Activated CD4-positive, alpha-beta memory T cell treated with anti-CD3 and anti-CD28 coated beads for 36 hours (primary cell): ENCODE data around the gene TGM2. TPM values are rescaled to one million over a fixed set of nuclear protein-coding genes. Genes with fewer than 3 reads are reported as not detected.

Source experiments
- CTCF ChIA-PET: fragments of 350-600 bp; sonication (Branson Sonifier 250); formaldehyde crosslinking; loops from one replicate; lab custom pipeline; 2021; ENCODE audit warnings: antibody characterized with exemption, inconsistent platforms; lab: Charles Lee
- POLR2A ChIA-PET: fragments of 350-600 bp; sonication (Branson Sonifier 250); formaldehyde crosslinking; loops from one replicate; lab custom pipeline; 2021; ENCODE audit warnings: antibody characterized with exemption; lab: Charles Lee
- DNase-seq: peaks from one replicate; pipeline ENCODE4 v3.0.0-alpha.2; 2020
- H3K27ac Mint-ChIP-seq: one replicate; pipeline ENCODE4 v1.8.0; 2021; ENCODE audit warnings: mixed read lengths
- H3K27me3 Mint-ChIP-seq: one replicate; pipeline ENCODE4 v1.8.0; 2021; ENCODE audit warnings: mixed read lengths
- H3K36me3 Mint-ChIP-seq: one replicate; pipeline ENCODE4 v1.8.0; 2021; ENCODE audit warnings: mixed read lengths
- H3K4me1 Mint-ChIP-seq: one replicate; pipeline ENCODE4 v1.8.0; 2021; ENCODE audit warnings: low read depth, mixed read lengths
- H3K4me3 Mint-ChIP-seq: one replicate; pipeline ENCODE4 v1.8.0; 2021; ENCODE audit warnings: mild to moderate bottlenecking, mixed read lengths
- H3K9me3 Mint-ChIP-seq: one replicate; pipeline ENCODE4 v1.8.0; 2021; ENCODE audit warnings: mixed read lengths
- intact Hi-C: fragments of 100-400 bp; cut with micrococcal nuclease; formaldehyde crosslinking; loops from one replicate; pipeline ENCODE4 v1.15.1; 2023
- total RNA-seq, 2 experiments: library from RNA; stranded (reverse); gene quantifications; one replicate each; pipeline ENCODE4 v1.2.3, GENCODE V29; 2021

TGM2 gene
- total RNA-seq, 2 experiments from 2014 or later = not detected

- Mint-ChIP-seq H3K4me1 (peaks cover 4% of the 10 kb centered on the region), H3K27me3 (no peaks in the 10 kb centered on the region), H3K9me3 (no peaks in the 10 kb centered on the region), H3K4me3 (no peak overlapping the region), H3K36me3 (no peaks in the 10 kb centered on the region), H3K27ac (no peak overlapping the region)
- POLR2A ChIA-PET = no interaction called here
- no peak for DNase-seq
- intact Hi-C loops = no loop called here
- CTCF ChIA-PET = interaction anchor here (1.0 kb wide), 1 partner anchor 91 kb away, joined by 5 read pairs; no protein-coding TSS in a partner anchor
These were observed 35.0 kb downstream of the TGM2 start for GRCh38 chr20:38129893-38130609.

- CTCF ChIA-PET = no interaction called here
- H3K27ac Mint-ChIP-seq = no peak overlapping the region
These were observed 35.7 kb downstream of the TGM2 start for GRCh38 chr20:38129248-38129865.

GRCh38 chr20:38128691-38129090, 36.4 kb downstream of the TGM2 start:
- Mint-ChIP-seq H3K36me3 (no peaks in the 10 kb centered on the region), H3K4me3 (no peak overlapping the region), H3K9me3 (no peaks in the 10 kb centered on the region), H3K27me3 (no peaks in the 10 kb centered on the region), H3K4me1 (no peaks in the 10 kb centered on the region), H3K27ac (no peak overlapping the region)
- CTCF ChIA-PET = no interaction called here
- no peak for DNase-seq
- POLR2A ChIA-PET = no interaction called here
- intact Hi-C loops = no loop called here

More at GRCh38 chr20:38129248-38129865, 35.7 kb downstream of the TGM2 start:
- H3K4me1 Mint-ChIP-seq = no peaks in the 10 kb centered on the region
- H3K36me3 Mint-ChIP-seq = no peaks in the 10 kb centered on the region
- no peak overlapping the region for H3K4me3 Mint-ChIP-seq
- DNase-seq = no peak
- POLR2A ChIA-PET = no interaction called here
- H3K9me3 Mint-ChIP-seq = no peaks in the 10 kb centered on the region
- intact Hi-C loops = no loop called here
- no peaks in the 10 kb centered on the region for H3K27me3 Mint-ChIP-seq

GRCh38 chr20:38127920-38128528, 37.0 kb downstream of the TGM2 start:
- peaks cover 4% of the 10 kb centered on the region for H3K4me1 Mint-ChIP-seq
- CTCF ChIA-PET = no interaction called here
- H3K27me3 Mint-ChIP-seq = no peaks in the 10 kb centered on the region
- H3K4me3 Mint-ChIP-seq = no peak overlapping the region
- no peaks in the 10 kb centered on the region for H3K9me3 Mint-ChIP-seq
- H3K27ac Mint-ChIP-seq = no peak overlapping the region
- H3K36me3 Mint-ChIP-seq = no peaks in the 10 kb centered on the region
- POLR2A ChIA-PET = no interaction called here
- DNase-seq = no peak
- intact Hi-C loops = no loop called here

- H3K4me1 Mint-ChIP-seq = peaks cover 5% of the 10 kb centered on the region
- H3K27ac Mint-ChIP-seq = no peak overlapping the region
- H3K36me3 Mint-ChIP-seq = no peaks in the 10 kb centered on the region
- no peaks in the 10 kb centered on the region for H3K9me3 Mint-ChIP-seq
- H3K27me3 Mint-ChIP-seq = no peaks in the 10 kb centered on the region
- POLR2A ChIA-PET = no interaction called here
- intact Hi-C loops = no loop called here
- DNase-seq = no peak
- no peak overlapping the region for H3K4me3 Mint-ChIP-seq
- CTCF ChIA-PET = interaction anchor here (0.6 kb wide), 1 partner anchor 39 kb away, joined by 3 read pairs; no protein-coding TSS in a partner anchor
These were observed 38.0 kb downstream of the TGM2 start for GRCh38 chr20:38126932-38127621.

- H3K27ac Mint-ChIP-seq = no peak overlapping the region
- H3K27me3 Mint-ChIP-seq = no peaks in the 10 kb centered on the region
- intact Hi-C loops = no loop called here
- peaks cover 5% of the 10 kb centered on the region for H3K4me1 Mint-ChIP-seq
- H3K36me3 Mint-ChIP-seq = no peaks in the 10 kb centered on the region
- no peaks in the 10 kb centered on the region for H3K9me3 Mint-ChIP-seq
- POLR2A ChIA-PET = no interaction called here
- CTCF ChIA-PET = interaction anchor here (0.6 kb wide), 1 partner anchor 40 kb away, joined by 3 read pairs; no protein-coding TSS in a partner anchor
- no peak overlapping the region for H3K4me3 Mint-ChIP-seq
- no peak for DNase-seq
These were observed 38.7 kb downstream of the TGM2 start for GRCh38 chr20:38126146-38126921.

- H3K27ac Mint-ChIP-seq = no peak overlapping the region
- no peaks in the 10 kb centered on the region for H3K27me3 Mint-ChIP-seq
- ChIA-PET CTCF (no interaction called here), POLR2A (no interaction called here)
- no peaks in the 10 kb centered on the region for H3K36me3 Mint-ChIP-seq
- no peak overlapping the region for H3K4me3 Mint-ChIP-seq
- peaks cover 5% of the 10 kb centered on the region for H3K4me1 Mint-ChIP-seq
- H3K9me3 Mint-ChIP-seq = no peaks in the 10 kb centered on the region
- DNase-seq = no peak
- intact Hi-C loops = no loop called here
These were observed 39.7 kb downstream of the TGM2 start for GRCh38 chr20:38125157-38126056.

GRCh38 chr20:38123021-38123587, 42.0 kb downstream of the TGM2 start:
- Mint-ChIP-seq H3K4me1 (peaks cover 5% of the 10 kb centered on the region), H3K4me3 (no peak overlapping the region), H3K27ac (peak overlapping the region; percentile 5), H3K27me3 (no peaks in the 10 kb centered on the region), H3K9me3 (no peaks in the 10 kb centered on the region), H3K36me3 (no peaks in the 10 kb centered on the region)
- POLR2A ChIA-PET = no interaction called here
- CTCF ChIA-PET = interaction anchor here (0.6 to 1.0 kb wide), 2 partner anchors 9 to 91 kb away, joined by 3 to 4 read pairs; no protein-coding TSS in a partner anchor
- DNase-seq = peak; percentile 11
- intact Hi-C loops = no loop called here

- intact Hi-C loops = no loop called here
- Mint-ChIP-seq H3K36me3 (no peaks in the 10 kb centered on the region), H3K4me1 (peaks cover 5% of the 10 kb centered on the region), H3K27me3 (no peaks in the 10 kb centered on the region), H3K9me3 (no peaks in the 10 kb centered on the region), H3K4me3 (no peak overlapping the region), H3K27ac (no peak overlapping the region)
- CTCF ChIA-PET = interaction anchor here (1.3 kb wide), 1 partner anchor 48 kb away, joined by 3 read pairs; no protein-coding TSS in a partner anchor
- DNase-seq = no peak
- POLR2A ChIA-PET = no interaction called here
These were observed 43.3 kb downstream of the TGM2 start for GRCh38 chr20:38121741-38122140.

- Mint-ChIP-seq H3K4me1 (peaks cover 5% of the 10 kb centered on the region), H3K4me3 (no peak overlapping the region), H3K27ac (no peak overlapping the region), H3K9me3 (no peaks in the 10 kb centered on the region), H3K27me3 (no peaks in the 10 kb centered on the region), H3K36me3 (no peaks in the 10 kb centered on the region)
- no peak for DNase-seq
- POLR2A ChIA-PET = no interaction called here
- intact Hi-C loops = no loop called here
- CTCF ChIA-PET = no interaction called here
These were observed 44.5 kb downstream of the TGM2 start for GRCh38 chr20:38120625-38120988.

- no peak overlapping the region for H3K27ac Mint-ChIP-seq
- peaks cover 5% of the 10 kb centered on the region for H3K4me1 Mint-ChIP-seq
- H3K36me3 Mint-ChIP-seq = no peaks in the 10 kb centered on the region
- CTCF ChIA-PET = no interaction called here
- POLR2A ChIA-PET = no interaction called here
- intact Hi-C loops = no loop called here
- no peaks in the 10 kb centered on the region for H3K27me3 Mint-ChIP-seq
- no peaks in the 10 kb centered on the region for H3K9me3 Mint-ChIP-seq
- DNase-seq = no peak
- H3K4me3 Mint-ChIP-seq = no peak overlapping the region
These were observed 45.6 kb downstream of the TGM2 start for GRCh38 chr20:38119446-38119845.
